ENCODE measurements around the gene TM4SF4.

Gene TM4SF4

GRCh38 chr3:149465351-149465883 lies 9.1 kb upstream of the TM4SF4 start:
- Mint-ChIP-seq H3K27me3 (peaks cover 11% of the 10 kb centered on the region), H3K4me3 (no peak overlapping the region), H3K36me3 (ENCODE audit: low read depth) (no peaks in the 10 kb centered on the region), H3K9me3 (no peaks in the 10 kb centered on the region), H3K27ac (no peak overlapping the region), H3K4me1 (ENCODE audit: low read depth) (no peaks in the 10 kb centered on the region)
- no peak for DNase-seq

- no peak overlapping the region for H3K27ac Mint-ChIP-seq
- no peaks in the 10 kb centered on the region for H3K4me1 Mint-ChIP-seq (ENCODE audit: low read depth)
- H3K36me3 Mint-ChIP-seq (ENCODE audit: low read depth) = no peaks in the 10 kb centered on the region
- no peak for DNase-seq
- peaks cover 11% of the 10 kb centered on the region for H3K27me3 Mint-ChIP-seq
- no peaks in the 10 kb centered on the region for H3K9me3 Mint-ChIP-seq
- H3K4me3 Mint-ChIP-seq = no peak overlapping the region
Measured at GRCh38 chr3:149466192-149466591, 8.3 kb upstream of the TM4SF4 start.

GRCh38 chr3:149468504-149469212 lies 5.8 kb upstream of the TM4SF4 start:
- no peak overlapping the region for H3K27ac Mint-ChIP-seq
- H3K27me3 Mint-ChIP-seq = peaks cover 2% of the 10 kb centered on the region
- no peaks in the 10 kb centered on the region for H3K9me3 Mint-ChIP-seq
- no peak overlapping the region for H3K4me3 Mint-ChIP-seq
- no peaks in the 10 kb centered on the region for H3K36me3 Mint-ChIP-seq (ENCODE audit: low read depth)
- H3K4me1 Mint-ChIP-seq (ENCODE audit: low read depth) = no peaks in the 10 kb centered on the region
- DNase-seq = no peak

- no peak overlapping the region for H3K4me3 Mint-ChIP-seq
- no peaks in the 10 kb centered on the region for H3K9me3 Mint-ChIP-seq
- no peaks in the 10 kb centered on the region for H3K4me1 Mint-ChIP-seq (ENCODE audit: low read depth)
- H3K36me3 Mint-ChIP-seq (ENCODE audit: low read depth) = no peaks in the 10 kb centered on the region
- H3K27ac Mint-ChIP-seq = no peak overlapping the region
- DNase-seq = no peak
- peaks cover 10% of the 10 kb centered on the region for H3K27me3 Mint-ChIP-seq
Measured at GRCh38 chr3:149470381-149470780, 4.1 kb upstream of the TM4SF4 start.

GRCh38 chr3:149472030-149472797 lies 2.3 kb upstream of the TM4SF4 start:
- no peak for DNase-seq
- H3K27me3 Mint-ChIP-seq = peaks cover 13% of the 10 kb centered on the region
- no peak overlapping the region for H3K4me3 Mint-ChIP-seq
- H3K36me3 Mint-ChIP-seq (ENCODE audit: low read depth) = no peaks in the 10 kb centered on the region
- no peak overlapping the region for H3K27ac Mint-ChIP-seq
- H3K9me3 Mint-ChIP-seq = no peaks in the 10 kb centered on the region
- H3K4me1 Mint-ChIP-seq (ENCODE audit: low read depth) = no peaks in the 10 kb centered on the region

- Mint-ChIP-seq H3K27me3 (peaks cover 11% of the 10 kb centered on the region), H3K9me3 (no peaks in the 10 kb centered on the region), H3K4me3 (no peak overlapping the region), H3K4me1 (ENCODE audit: low read depth) (no peaks in the 10 kb centered on the region), H3K27ac (no peak overlapping the region), H3K36me3 (ENCODE audit: low read depth) (no peaks in the 10 kb centered on the region)
- no peak for DNase-seq
Measured at GRCh38 chr3:149473357-149474249, 894 bp upstream of the TM4SF4 start.

GRCh38 chr3:149475451-149476060 lies 1.1 kb downstream of the TM4SF4 start:
- no peaks in the 10 kb centered on the region for H3K36me3 Mint-ChIP-seq (ENCODE audit: low read depth)
- H3K27me3 Mint-ChIP-seq = peaks cover 15% of the 10 kb centered on the region
- H3K4me1 Mint-ChIP-seq (ENCODE audit: low read depth) = no peaks in the 10 kb centered on the region
- H3K4me3 Mint-ChIP-seq = no peak overlapping the region
- no peak for DNase-seq
- no peak overlapping the region for H3K27ac Mint-ChIP-seq
- H3K9me3 Mint-ChIP-seq = no peaks in the 10 kb centered on the region

- Mint-ChIP-seq H3K4me3 (no peak overlapping the region), H3K9me3 (no peaks in the 10 kb centered on the region), H3K36me3 (ENCODE audit: low read depth) (no peaks in the 10 kb centered on the region), H3K27ac (no peak overlapping the region), H3K27me3 (peaks cover 18% of the 10 kb centered on the region), H3K4me1 (ENCODE audit: low read depth) (no peaks in the 10 kb centered on the region)
- no peak for DNase-seq
Measured at GRCh38 chr3:149476225-149476624, 1.7 kb downstream of the TM4SF4 start.

GRCh38 chr3:149479621-149480325 lies 5.3 kb downstream of the TM4SF4 start:
- Mint-ChIP-seq H3K36me3 (ENCODE audit: low read depth) (no peaks in the 10 kb centered on the region), H3K4me1 (ENCODE audit: low read depth) (no peaks in the 10 kb centered on the region), H3K9me3 (no peaks in the 10 kb centered on the region), H3K27ac (no peak overlapping the region), H3K4me3 (no peak overlapping the region), H3K27me3 (peaks cover 10% of the 10 kb centered on the region)
- no peak for DNase-seq

- no peaks in the 10 kb centered on the region for H3K9me3 Mint-ChIP-seq
- peaks cover 10% of the 10 kb centered on the region for H3K27me3 Mint-ChIP-seq
- H3K36me3 Mint-ChIP-seq (ENCODE audit: low read depth) = no peaks in the 10 kb centered on the region
- no peak overlapping the region for H3K27ac Mint-ChIP-seq
- no peaks in the 10 kb centered on the region for H3K4me1 Mint-ChIP-seq (ENCODE audit: low read depth)
- peak; percentile 43 for DNase-seq
- no peak overlapping the region for H3K4me3 Mint-ChIP-seq
Measured at GRCh38 chr3:149480326-149481017, 6.0 kb downstream of the TM4SF4 start.

- Mint-ChIP-seq H3K4me1 (ENCODE audit: low read depth) (no peaks in the 10 kb centered on the region), H3K27ac (no peak overlapping the region), H3K9me3 (no peaks in the 10 kb centered on the region), H3K4me3 (no peak overlapping the region), H3K27me3 (peaks cover 10% of the 10 kb centered on the region), H3K36me3 (ENCODE audit: low read depth) (no peaks in the 10 kb centered on the region)
- no peak for DNase-seq
Measured at GRCh38 chr3:149481056-149481455, 6.6 kb downstream of the TM4SF4 start.

- H3K4me3 Mint-ChIP-seq = no peak overlapping the region
- H3K27me3 Mint-ChIP-seq = peaks cover 7% of the 10 kb centered on the region
- no peaks in the 10 kb centered on the region for H3K36me3 Mint-ChIP-seq (ENCODE audit: low read depth)
- DNase-seq = no peak
- no peaks in the 10 kb centered on the region for H3K4me1 Mint-ChIP-seq (ENCODE audit: low read depth)
- no peaks in the 10 kb centered on the region for H3K9me3 Mint-ChIP-seq
- no peak overlapping the region for H3K27ac Mint-ChIP-seq
Measured at GRCh38 chr3:149481491-149481890, 7.0 kb downstream of the TM4SF4 start.

- no peak overlapping the region for H3K4me3 Mint-ChIP-seq
- no peak overlapping the region for H3K27ac Mint-ChIP-seq
- no peaks in the 10 kb centered on the region for H3K9me3 Mint-ChIP-seq
- no peak for DNase-seq
- no peaks in the 10 kb centered on the region for H3K36me3 Mint-ChIP-seq (ENCODE audit: low read depth)
- no peaks in the 10 kb centered on the region for H3K4me1 Mint-ChIP-seq (ENCODE audit: low read depth)
- peaks cover 6% of the 10 kb centered on the region for H3K27me3 Mint-ChIP-seq
Measured at GRCh38 chr3:149486726-149487125, 12.2 kb downstream of the TM4SF4 start.
